Measurements from ENCODE around the gene FDXACB1. TPM values are rescaled to one million over a fixed set of nuclear protein-coding genes. Genes with fewer than 3 reads are reported as not detected.
A peak's percentile ranks its signal among the peaks of the same experiment; 100 is the strongest.

The FDXACB1 gene
- total RNA-seq, 1 donor from 2014 or later: 4.8 TPM

DNA sequence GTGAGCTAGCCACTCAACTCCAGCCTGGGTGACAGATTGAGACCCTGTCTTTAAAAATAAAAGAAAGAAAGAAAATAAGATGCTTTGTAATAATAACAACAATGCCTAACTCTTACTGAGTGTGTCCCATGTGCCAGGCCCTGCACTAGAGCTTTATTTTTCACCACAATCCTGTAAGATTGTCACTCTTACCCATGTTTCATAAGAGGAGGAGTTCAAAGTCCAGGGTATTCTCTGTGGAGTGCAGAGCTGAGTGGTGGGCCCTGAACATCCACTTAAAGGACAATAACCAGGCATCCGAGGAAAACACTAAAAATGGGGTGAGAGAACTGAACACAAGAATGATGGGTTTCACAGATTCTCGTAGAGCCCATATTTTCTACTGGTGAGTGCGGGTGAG lies 38.8 kb upstream of the FDXACB1 start:
- Mint-ChIP-seq H3K4me1 (peaks cover 8% of the 10 kb centered on the region), H3K27me3 (ENCODE audit: low read depth) (peaks cover 10% of the 10 kb centered on the region), H3K9me3 (no peaks in the 10 kb centered on the region), H3K4me3 (no peak overlapping the region), H3K36me3 (ENCODE audit: low read depth) (no peaks in the 10 kb centered on the region), H3K27ac (ENCODE audit: unreplicated experiment) (no peak overlapping the region)
- DNase-seq (ENCODE audit: low read depth, low spot score): no peak
- TF ChIP-seq, protein P1, sequence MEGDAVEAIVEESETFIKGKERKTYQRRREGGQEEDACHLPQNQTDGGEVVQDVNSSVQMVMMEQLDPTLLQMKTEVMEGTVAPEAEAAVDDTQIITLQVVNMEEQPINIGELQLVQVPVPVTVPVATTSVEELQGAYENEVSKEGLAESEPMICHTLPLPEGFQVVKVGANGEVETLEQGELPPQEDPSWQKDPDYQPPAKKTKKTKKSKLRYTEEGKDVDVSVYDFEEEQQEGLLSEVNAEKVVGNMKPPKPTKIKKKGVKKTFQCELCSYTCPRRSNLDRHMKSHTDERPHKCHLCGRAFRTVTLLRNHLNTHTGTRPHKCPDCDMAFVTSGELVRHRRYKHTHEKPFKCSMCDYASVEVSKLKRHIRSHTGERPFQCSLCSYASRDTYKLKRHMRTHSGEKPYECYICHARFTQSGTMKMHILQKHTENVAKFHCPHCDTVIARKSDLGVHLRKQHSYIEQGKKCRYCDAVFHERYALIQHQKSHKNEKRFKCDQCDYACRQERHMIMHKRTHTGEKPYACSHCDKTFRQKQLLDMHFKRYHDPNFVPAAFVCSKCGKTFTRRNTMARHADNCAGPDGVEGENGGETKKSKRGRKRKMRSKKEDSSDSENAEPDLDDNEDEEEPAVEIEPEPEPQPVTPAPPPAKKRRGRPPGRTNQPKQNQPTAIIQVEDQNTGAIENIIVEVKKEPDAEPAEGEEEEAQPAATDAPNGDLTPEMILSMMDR (conservative IDR thresholded peaks at IDR 0.05): no peak

GRCh38 chr11:111917312-111917711 lies 38.3 kb upstream of the FDXACB1 start:
- Mint-ChIP-seq H3K4me1 (peaks cover 8% of the 10 kb centered on the region), H3K9me3 (no peaks in the 10 kb centered on the region), H3K4me3 (no peak overlapping the region), H3K27ac (ENCODE audit: unreplicated experiment) (no peak overlapping the region), H3K36me3 (ENCODE audit: low read depth) (no peaks in the 10 kb centered on the region), H3K27me3 (ENCODE audit: low read depth) (peaks cover 10% of the 10 kb centered on the region)
- no peak for DNase-seq (ENCODE audit: low read depth, low spot score)
- TF ChIP-seq, protein P1 (conservative IDR thresholded peaks at IDR 0.05): no peak

GRCh38 chr11:111916768-111917167 lies 37.8 kb upstream of the FDXACB1 start:
- Mint-ChIP-seq H3K36me3 (ENCODE audit: low read depth) (no peaks in the 10 kb centered on the region), H3K27me3 (ENCODE audit: low read depth) (peaks cover 10% of the 10 kb centered on the region), H3K27ac (ENCODE audit: unreplicated experiment) (no peak overlapping the region), H3K4me1 (peaks cover 12% of the 10 kb centered on the region), H3K9me3 (no peaks in the 10 kb centered on the region), H3K4me3 (no peak overlapping the region)
- DNase-seq (ENCODE audit: low read depth, low spot score): no peak
- TF ChIP-seq, protein P1 (conservative IDR thresholded peaks at IDR 0.05): no peak

- Mint-ChIP-seq H3K9me3 (no peaks in the 10 kb centered on the region), H3K27ac (ENCODE audit: unreplicated experiment) (peak overlapping the region; percentile 75), H3K4me1 (peaks cover 17% of the 10 kb centered on the region), H3K27me3 (ENCODE audit: low read depth) (peaks cover 10% of the 10 kb centered on the region), H3K36me3 (ENCODE audit: low read depth) (no peaks in the 10 kb centered on the region), H3K4me3 (no peak overlapping the region)
- TF ChIP-seq, protein P1 (conservative IDR thresholded peaks at IDR 0.05): no peak
- DNase-seq (ENCODE audit: low read depth, low spot score): no peak
Observed at GRCh38 chr11:111913997-111914396, 35.0 kb upstream of the FDXACB1 start.

GRCh38 chr11:111913031-111913861 lies 34.3 kb upstream of the FDXACB1 start:
- Mint-ChIP-seq H3K9me3 (no peaks in the 10 kb centered on the region), H3K27me3 (ENCODE audit: low read depth) (peaks cover 10% of the 10 kb centered on the region), H3K4me1 (peaks cover 17% of the 10 kb centered on the region), H3K4me3 (no peak overlapping the region), H3K36me3 (ENCODE audit: low read depth) (no peaks in the 10 kb centered on the region), H3K27ac (ENCODE audit: unreplicated experiment) (peak overlapping the region; percentile 35)
- TF ChIP-seq, protein P1 (conservative IDR thresholded peaks at IDR 0.05): no peak
- no peak for DNase-seq (ENCODE audit: low read depth, low spot score)
